Fibroblast of skin of scalp (primary cell): ENCODE measurements around the gene GPR35. TPM values are rescaled to one million over a fixed set of nuclear protein-coding genes. Genes with fewer than 3 reads are reported as not detected.

ENCODE experiments used
- DNase-seq: peaks from one replicate; pipeline ENCODE4 v3.0.0-alpha.2; 2013
- polyA plus RNA-seq, 2 experiments: library from polyadenylated mRNA; unstranded; fragments of 120-200 nt; gene quantifications; one replicate each; pipeline ENCODE4 v1.2.1, GENCODE V29; 2013; ENCODE audit not compliant: insufficient read length in 2 of 2

GPR35 gene
- polyA plus RNA-seq (2013, experiment 1 of 2; ENCODE audit: insufficient read length): 1.1 TPM
- 1.0 TPM for polyA plus RNA-seq (2013, experiment 2 of 2; ENCODE audit: insufficient read length)

DNA sequence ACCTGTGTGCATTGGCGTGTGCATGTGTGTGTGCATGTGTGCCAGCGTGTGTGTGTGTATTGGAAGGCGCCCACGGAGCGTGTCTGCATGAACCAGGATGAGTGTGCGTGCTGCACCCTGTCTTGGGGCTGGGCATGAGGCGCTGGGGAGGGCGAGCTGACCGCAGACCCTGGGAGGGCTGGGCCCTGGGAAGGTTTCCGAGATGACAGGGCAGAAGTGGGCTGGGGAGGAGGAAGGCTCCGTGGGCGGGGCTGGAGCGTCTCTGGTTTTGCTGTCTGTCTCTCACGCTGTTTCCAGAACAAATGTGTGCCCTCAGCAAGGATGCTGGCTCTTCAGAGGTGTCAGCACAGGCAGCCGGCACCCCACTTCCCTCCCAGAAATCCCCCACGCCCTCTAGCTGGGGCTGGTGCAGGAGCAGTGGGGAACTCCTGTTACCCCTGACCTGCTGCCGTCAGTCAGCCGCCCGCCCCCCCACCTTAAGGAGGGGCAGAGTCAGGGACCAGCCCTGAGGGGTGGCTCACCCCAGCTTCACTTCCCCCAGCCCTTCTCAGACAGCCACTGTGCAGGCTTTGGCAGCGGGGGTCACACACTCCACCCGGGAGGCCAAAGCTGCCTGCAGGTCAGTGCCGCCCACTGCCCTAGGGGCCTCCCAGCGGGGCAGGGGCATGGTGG is at the start of gene GPR35:
GPR35 (plus strand) TSS at position 531 of the 672 bp plus-strand sequence. CDS start 4,473 bp downstream, outside the sequence.
- DNase-seq: peak; percentile 89

DNA sequence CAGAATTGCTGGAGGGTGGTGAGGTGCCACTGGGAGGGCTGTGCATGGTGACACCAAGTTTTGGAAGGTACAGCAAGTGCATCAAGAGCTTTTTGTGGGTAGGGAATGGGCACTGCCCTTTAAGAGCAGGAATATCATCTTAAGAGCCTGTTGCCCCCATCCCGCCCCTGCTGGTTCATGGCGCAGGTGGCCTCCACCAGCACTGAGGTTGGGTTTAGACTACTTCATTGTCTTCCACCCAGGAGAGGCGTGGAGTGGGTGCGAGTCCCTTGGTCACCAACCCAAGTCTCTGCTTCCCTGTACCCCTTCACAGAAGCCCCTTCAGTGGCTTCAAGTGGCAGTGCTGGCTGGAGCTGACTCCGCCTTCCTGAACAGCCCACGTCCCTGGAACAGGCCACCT is 49.2 kb upstream of the GPR35 start:
- DNase-seq: no peak

DNA sequence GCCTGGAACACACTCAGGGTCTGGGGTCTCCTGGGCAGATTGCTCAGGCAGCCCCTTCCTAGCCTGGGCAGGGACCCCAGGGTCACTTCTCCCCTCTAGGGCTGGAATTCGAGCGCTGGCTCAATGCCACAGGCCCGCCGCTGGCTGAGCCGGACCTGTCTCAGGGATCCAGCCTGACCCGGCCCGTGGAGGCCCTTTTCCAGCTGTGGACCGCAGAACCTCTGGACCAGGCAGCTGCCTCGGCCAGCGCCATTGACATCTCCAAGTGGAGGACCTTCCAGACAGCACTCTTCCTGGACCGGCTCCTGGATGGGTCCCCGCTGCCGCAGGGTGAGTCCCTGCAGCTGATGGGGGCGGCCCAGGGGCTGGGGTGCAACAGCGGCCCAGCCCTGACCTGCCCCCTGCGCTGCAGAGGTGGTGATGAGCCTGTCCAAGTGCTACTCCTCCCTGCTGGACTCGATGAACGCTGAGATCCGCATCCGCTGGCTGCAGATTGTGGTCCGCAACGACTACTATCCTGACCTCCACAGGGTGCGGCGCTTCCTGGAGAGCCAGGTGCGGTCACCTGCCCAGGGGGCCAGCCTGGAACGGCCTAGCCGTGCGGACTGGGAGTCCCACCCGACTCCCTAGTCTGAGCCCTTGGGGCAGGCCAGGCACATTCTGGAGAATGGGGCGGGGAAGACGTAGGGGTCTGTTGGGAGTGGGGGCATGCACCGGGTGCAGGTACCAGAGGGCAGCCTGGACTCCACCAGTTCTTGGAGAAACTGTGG is 48.7 kb upstream of the GPR35 start:
- no peak for DNase-seq

DNA sequence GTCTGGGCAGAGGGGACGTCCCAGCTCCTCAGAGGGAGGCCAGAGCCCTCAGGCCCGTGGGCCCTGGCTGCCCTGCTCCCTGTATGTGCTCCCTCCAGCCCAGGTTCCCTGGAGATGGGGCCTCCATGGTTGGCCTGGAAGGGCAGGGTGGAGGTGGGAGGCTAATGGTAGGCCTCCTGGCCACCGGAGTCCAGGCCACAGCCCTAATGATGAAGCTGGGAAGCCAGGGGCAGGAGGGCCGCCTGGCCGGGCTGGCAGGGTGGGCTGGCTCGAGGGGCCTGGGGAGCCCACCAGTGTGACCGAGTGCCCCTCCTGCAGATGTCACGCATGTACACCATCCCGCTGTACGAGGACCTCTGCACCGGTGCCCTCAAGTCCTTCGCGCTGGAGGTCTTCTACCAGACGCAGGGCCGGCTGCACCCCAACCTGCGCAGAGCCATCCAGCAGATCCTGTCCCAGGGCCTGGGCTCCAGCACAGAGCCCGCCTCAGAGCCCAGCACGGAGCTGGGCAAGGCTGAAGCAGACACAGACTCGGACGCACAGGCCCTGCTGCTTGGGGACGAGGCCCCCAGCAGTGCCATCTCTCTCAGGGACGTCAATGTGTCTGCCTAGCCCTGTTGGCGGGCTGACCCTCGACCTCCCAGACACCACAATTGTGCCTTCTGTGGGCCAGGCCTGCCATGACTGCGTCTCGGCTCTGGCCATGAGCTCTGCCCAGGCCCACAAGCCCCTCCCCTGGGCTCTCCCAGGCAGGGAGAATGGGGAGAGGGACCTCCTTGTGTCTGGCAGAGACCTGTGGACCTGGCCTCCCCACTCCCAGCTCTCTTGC is 47.8 kb upstream of the GPR35 start:
- DNase-seq: no peak

DNA sequence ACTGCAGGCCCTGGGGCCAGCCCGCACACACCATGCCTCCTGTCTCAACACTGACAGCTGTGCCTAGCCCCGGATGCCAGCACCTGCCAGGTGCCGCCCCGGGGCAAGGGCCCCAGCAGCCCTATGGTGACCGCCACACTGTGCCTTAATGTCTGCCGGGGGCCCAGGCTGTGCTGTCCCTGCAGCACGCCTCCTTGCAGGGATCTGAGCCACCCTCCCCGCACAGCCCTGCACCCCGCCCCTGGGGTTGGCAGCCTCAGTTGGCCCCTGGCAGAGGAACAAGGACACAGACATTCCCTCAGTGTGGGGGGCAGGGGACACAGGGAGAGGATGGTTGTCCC is 47.2 kb upstream of the GPR35 start:
- DNase-seq: no peak

GRCh38 chr2:240578488-240578887 is 46.8 kb upstream of the GPR35 start:
- no peak for DNase-seq

GRCh38 chr2:240579071-240579762 is 46.1 kb upstream of the GPR35 start:
- DNase-seq: no peak

DNA sequence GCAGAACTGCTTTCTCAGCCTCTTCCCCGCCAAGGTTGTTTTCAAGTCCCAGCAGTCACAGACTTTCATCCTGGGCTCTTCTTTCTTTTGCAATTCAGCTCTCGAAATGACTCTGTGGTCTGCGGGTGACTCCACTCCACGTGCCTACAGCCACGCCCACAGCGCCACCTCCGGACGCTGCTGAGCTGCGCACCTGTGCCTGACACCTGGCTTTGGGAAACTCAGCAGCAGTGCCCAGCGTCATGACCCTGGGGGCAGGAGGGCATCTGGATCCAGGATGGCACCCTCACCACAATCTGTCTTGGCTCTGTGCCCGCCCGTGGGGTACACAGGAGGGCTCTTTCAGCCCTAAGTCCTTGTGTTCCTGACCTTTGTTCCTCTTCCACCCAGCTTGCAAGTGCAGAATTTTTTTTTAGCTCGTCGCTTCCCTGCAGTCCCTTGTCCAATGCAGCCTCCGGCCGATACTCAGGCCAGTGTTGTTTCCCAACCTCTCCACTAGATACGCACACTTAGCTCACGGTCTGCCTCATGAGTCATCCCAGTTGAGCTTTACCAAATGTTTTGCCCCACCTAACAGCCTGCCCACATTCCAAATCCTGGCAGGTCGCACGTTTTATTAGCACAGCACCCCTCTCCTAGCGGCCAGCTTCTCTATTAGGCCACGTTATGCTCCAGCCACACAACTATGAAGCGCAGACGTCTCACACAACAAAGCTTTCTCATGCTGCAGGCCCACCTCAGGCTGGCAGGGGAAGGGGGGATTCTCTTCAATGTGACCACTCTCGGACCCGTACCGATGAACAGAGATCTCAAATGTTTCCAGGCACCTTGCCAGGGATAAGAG is 45.3 kb upstream of the GPR35 start:
- peak; percentile 24 for DNase-seq

GRCh38 chr2:240581811-240582210 is 43.5 kb upstream of the GPR35 start:
- no peak for DNase-seq

GRCh38 chr2:240582781-240583180 is 42.5 kb upstream of the GPR35 start:
- DNase-seq: no peak

DNA sequence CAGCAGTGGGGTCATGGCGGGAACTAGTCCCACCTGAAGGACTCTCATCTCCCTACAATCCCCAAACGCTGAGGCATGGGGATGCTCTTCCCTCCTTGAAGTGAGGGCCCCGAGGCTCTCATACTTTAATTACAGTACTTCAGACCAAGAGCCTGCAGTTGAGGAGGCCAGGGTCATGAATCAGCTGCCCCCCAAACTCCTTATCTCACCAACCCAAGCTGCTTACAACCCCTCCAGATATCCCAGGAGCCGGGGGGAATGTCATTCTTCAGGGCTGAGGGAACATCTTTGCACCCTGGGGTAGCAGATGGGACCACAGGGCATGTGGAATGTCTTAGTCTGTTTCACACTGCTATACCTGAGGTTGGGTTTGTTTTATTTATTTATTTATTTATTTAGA is 41.5 kb upstream of the GPR35 start:
- DNase-seq: no peak

DNA sequence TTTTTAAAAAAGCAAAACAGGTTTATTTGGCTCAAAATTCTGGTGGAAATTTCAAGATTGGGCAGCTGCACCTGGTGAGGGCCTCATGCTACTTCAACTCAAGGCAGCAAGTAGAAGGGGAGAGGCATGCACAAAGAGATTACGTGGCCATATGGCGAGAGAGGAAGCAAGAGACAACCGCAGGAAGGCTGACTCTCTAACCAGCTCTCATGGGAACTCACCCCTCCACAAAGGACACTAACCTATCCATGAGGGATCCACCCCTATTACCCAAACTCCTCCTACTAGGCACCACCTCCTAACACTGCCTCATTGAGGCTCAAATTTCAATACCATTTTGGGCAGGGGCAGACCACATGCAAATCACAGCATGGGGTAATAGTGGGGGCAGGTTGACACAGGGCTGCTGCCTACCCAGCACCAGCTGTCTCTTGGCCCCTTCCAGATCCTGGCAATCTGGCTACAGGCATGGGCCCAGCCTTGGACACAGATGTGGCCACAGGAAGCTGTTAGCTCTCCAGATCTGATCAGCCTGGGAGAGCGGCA is 40.7 kb upstream of the GPR35 start:
- peak; percentile 50 for DNase-seq

- no peak for DNase-seq
These were observed 40.2 kb upstream of the GPR35 start for GRCh38 chr2:240585101-240585500.

GRCh38 chr2:240585681-240586197 is 39.5 kb upstream of the GPR35 start:
- DNase-seq: no peak

DNA sequence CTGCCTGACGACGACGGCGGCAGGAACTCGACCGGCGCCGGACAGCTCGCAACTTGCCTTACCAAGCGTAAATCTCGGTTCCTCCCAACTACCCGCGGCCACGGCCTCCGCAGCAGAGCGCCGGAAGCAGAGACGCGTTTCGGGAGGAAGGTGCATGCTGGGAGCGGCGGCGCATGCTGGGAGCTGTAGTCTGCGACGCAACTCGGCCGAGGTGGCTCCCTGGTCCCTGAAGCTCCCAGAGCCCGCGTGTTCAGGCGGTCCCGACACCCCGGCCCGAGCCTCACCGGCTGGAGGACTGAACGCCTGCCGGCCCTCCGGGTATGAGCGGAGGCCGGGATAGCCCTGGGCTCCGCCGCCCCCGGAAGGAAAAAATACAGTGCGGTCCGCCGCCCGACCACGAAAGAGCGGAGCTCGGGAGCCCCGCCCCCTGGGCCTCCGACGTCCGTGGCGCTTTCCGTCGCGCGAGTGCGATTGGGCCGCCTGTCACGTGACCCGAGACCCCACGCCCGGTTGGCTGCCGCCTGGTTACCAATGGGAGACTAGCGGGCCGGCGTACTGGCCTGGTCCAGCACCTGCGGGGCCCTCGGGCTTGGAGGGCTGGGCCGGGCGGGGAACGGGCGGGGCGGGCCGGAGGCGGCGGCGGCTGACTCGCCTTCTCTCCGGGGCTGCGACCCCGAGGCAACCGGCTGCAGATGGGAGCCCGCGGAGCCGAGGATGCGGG is 38.9 kb upstream of the GPR35 start, which contains the start of gene CAPN10:
CAPN10 (plus strand) TSS at position 537 of the 721 bp plus-strand sequence; CDS start at position 715, 178 bp downstream.
- DNase-seq: peak; percentile 94

DNA sequence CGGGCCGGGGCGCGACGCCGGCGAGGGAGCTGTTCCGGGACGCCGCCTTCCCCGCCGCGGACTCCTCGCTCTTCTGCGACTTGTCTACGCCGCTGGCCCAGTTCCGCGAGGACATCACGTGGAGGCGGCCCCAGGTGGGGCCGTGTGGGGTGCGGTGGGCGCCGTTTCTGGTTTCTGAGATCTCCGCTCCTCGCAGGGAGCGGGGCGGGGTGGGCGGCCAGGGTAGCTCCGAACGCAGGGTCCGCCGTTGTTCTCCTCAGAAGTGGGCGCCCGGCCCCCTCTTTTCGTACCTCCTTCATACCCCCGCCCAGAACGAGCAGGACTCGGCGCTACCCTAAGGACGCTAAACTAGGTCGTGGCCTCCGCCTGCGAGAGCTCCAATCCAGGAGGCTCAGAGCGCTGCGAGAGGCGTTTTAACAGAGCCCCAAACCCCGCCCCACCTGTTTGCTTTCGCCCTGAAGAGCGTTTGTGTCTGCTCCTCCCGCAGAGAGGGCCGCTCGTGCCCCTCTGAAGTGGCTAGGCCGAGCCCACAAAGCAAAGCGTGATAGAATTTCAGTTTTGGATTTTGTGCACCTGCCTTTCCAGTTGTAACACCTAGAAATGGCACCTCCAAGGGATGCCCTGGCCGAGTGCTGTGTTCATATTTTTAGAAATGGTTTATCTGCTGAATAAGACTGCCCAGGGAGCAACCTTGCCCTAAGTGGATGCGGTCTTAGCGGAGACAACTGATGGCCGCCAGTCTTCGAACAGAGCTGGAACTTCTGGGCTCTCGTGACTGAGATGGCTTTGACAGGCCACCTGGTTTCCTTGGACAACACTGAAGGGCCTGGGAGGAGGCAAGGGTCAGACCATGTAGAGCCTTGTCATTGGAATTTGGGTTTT is 38.1 kb upstream of the GPR35 start:
- no peak for DNase-seq

GRCh38 chr2:240588006-240588655 is 37.1 kb upstream of the GPR35 start:
- no peak for DNase-seq

DNA sequence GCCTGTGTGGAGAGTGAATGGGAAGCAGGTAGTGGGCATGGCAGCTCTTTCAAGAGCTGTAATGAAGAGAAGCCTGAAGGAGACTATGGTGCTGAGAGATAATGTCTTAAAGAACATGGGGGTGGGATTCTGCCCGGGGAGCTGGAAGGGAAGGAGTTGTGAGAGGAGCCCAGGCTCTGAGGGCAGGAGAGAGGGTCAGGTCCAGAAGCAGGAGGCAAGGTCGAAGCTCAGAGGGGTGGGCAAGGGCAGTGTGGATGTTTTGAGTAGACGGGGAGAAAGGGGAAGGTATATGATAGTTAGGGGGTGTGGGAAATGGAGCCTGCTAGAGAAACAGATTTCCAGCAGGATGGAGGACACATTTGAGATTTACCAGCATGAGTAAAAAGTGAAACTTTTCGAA is 36.6 kb upstream of the GPR35 start:
- DNase-seq: no peak

DNA sequence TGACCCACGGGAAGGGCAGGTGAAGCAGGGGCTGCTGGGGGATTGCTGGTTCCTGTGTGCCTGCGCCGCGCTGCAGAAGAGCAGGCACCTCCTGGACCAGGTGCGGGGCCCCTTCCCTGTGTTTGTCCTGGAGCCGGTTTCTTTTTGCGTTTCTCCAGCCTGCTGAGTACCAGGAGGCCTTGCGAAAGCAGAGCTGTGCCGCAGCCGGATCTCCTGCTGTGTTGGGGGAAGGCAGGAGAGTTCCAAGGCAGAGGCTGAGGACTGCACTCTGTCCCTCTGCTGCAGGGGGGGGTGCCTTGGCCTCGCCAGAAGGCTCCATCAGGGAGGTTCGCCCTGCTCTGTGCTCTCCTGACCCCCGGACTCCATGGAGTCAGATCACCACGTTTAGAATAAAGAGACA is 35.9 kb upstream of the GPR35 start:
- DNase-seq: no peak
